ENCODE results near the gene AMZ1.

Gene AMZ1

DNA sequence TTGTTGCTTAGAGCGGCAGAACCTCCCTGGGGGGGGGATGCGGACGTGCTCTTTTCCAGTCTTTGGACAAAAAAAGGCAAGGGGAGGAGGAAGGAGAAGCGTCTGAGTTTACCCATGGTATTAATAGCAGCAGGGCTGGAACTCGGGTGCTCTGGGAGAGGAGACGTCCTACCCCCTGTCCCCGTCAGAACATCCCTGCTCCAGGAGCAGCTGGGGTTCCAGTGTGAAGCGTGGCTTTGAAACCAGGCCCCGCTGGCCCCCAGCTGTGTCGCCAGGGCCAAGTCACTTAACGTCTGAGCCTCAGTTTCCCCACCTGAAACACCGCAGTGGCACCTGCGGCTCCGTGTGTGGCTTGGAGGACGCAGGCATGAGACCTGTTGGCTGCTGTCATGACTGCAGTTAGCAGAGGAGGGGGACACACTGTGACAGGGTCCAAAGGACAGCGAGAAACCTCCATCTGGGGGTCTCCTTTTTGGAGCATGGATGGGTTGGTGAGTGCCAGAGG is 1.4 kb downstream of the AMZ1 start:
- in situ Hi-C loops (cut with HindIII; ENCODE audit: low sequenced_read_pairs) = no loop called here

GRCh38 chr7:2689951-2690705 is 2.1 kb downstream of the AMZ1 start:
- in situ Hi-C loops (cut with HindIII; ENCODE audit: low sequenced_read_pairs) = loop anchor here (10.0 kb wide), 1 partner anchor 195 kb away; no protein-coding TSS in a partner anchor

DNA sequence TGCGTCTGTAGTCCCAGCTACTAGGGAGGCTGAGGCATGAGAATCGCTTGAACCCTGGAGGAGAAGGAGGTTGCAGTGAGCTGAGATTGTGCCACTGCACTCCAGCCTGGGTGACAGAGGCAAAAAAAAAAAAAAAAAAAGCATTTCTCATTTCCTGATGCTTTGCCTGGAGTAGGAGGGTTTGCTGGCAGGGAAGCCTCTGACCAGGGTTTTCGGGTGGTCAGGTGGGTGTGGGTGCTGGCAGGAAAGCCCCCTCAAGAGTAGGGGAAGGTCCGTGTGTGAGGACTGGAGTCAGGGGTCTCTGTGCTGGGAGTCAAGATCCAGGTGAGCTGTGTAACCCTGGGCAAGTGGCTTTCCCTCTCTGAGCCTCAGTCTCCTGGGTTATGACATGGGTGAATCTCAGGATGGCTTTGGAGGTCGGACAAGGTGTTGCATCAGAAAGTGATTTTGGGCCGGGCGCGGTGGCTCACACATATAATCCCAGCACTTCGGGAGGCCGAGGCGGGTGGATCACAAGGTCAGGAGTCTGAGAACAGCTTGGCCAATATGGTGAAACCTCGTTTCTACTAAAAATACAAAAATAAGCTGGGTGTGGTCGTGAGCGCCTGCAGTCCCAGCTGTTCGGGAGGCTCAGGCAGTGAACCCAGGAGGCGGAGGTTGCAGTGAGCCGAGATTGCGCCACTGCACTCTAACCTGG is 3.2 kb downstream of the AMZ1 start:
- in situ Hi-C loops (cut with HindIII; ENCODE audit: low sequenced_read_pairs) = loop anchor here (10.0 kb wide), 1 partner anchor 196 kb away; no protein-coding TSS in a partner anchor

GRCh38 chr7:2691932-2692439 is 4.0 kb downstream of the AMZ1 start:
- in situ Hi-C loops (cut with HindIII; ENCODE audit: low sequenced_read_pairs) = loop anchor here (10.0 kb wide), 1 partner anchor 197 kb away; no protein-coding TSS in a partner anchor

- in situ Hi-C loops (cut with HindIII; ENCODE audit: low sequenced_read_pairs) = loop anchor here (10.0 kb wide), 1 partner anchor 198 kb away; no protein-coding TSS in a partner anchor
Measured at GRCh38 chr7:2692543-2692942, 4.5 kb downstream of the AMZ1 start.

DNA sequence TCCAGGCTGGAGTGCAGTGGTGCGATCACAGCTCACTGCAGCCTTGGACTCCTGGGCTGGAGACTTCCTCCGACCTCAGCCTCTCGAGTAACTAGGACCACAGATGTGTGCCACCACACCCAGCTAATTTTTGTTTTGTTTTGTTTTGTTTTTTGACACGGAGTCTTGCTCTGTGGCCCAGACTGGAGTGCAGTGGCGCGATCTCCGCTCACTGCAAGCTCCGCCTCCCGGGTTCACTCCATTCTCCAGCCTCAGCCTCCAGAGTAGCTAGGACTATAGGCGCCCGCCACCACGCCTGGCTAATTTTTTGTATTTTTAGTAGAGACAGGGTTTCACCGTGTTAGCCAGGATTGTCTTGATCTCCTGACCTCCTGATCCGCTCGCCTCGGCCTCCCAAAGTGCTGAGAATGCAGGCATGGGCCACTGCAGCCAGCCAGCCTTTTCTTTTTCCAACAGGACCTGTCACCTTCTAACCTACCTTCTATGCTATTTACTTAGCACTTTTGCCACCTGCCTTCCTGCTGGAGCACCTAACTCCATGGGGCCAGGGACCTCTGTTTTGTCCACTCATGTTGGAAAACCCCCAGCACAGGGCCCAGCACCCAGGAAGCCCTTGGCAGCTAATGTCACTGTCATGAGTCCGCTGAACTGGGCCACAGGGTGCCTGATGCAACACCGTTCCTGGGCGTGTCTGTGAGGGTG is 5.6 kb downstream of the AMZ1 start:
- in situ Hi-C loops (cut with HindIII; ENCODE audit: low sequenced_read_pairs) = loop anchor here (10.0 kb wide), 1 partner anchor 199 kb away; no protein-coding TSS in a partner anchor

DNA sequence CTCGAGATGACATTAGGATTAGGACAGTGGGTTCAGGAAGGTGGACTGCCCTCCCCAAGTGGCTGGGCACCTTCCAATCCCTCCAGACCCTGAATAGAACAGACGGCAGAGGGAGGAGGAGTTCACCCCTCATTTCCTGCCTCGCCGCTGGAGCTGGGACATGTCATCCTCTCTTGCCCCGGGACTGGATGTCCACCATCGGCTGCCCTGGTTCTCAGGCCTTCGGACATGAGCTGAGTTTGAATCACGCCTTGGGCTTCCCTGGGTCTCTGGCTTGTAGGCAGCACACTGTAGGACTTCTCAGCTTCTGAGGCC is 6.1 kb downstream of the AMZ1 start:
- in situ Hi-C loops (cut with HindIII; ENCODE audit: low sequenced_read_pairs) = loop anchor here (10.0 kb wide), 1 partner anchor 199 kb away; no protein-coding TSS in a partner anchor

DNA sequence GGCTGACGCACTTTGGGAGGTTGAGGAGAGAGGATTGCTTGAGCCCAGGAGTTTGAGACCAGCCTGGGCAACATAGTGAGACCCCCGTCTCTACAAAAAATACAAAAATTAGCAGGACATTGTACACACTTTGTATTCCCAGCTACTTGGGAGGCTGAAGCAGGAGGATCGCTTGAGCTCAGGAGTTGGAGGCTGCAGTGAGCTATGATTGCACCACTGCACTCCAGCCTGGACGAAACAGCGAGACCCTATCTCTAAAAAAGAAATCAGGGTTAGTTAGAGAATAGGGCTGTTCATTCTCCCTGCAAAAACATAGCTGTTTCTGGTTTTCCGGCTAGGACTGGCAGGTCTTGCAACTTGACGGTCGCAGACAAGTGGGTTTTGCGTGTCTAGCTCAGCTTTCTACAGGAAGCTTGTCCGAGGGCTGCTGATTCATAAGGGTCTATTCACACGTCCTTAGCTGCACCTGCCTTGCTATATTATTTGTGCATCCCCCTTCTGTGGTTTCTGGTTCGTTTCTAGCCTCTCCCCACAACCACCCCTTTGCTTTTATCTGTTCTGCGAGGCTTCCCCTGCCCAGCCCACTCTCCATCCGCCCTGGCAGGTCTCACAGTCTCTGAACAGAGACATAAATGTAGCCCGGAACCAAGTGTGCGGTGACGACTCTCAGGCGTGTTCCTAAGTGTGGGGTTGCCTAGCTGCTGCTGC is 10.7 kb downstream of the AMZ1 start:
- in situ Hi-C loops (cut with HindIII; ENCODE audit: low sequenced_read_pairs) = loop anchor here (5.0 to 10.0 kb wide), 3 partner anchors 46 to 204 kb away; no protein-coding TSS in a partner anchor

GRCh38 chr7:2699289-2699620 is 11.3 kb downstream of the AMZ1 start:
- in situ Hi-C loops (cut with HindIII; ENCODE audit: low sequenced_read_pairs) = loop anchor here (5.0 to 10.0 kb wide), 3 partner anchors 47 to 204 kb away; no protein-coding TSS in a partner anchor

- in situ Hi-C loops (cut with HindIII; ENCODE audit: low sequenced_read_pairs) = no loop called here
Measured at GRCh38 chr7:2700141-2700850, 12.3 kb downstream of the AMZ1 start.

DNA sequence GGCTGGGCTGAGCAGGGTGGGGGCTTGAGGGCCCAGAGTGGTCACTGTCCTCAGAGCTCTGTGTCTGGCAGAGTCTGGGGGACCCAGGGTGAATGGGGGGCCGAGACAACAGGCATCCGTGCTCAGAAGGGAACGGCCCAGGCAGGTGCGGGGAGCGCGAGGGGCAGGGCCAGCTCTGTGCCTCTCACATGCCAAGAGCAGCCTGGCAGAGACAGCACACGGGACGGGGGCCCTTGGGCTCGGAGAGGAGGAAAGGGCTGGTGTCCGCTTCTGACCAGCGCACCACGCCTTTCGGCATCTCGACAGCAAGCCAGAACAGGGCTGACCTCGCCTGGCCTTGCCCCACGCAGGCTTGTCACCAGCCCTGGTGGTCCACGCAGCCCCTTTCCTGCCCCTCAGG is 13.4 kb downstream of the AMZ1 start:
- in situ Hi-C loops (cut with HindIII; ENCODE audit: low sequenced_read_pairs) = no loop called here

GRCh38 chr7:2701832-2702593 is 14.0 kb downstream of the AMZ1 start:
- in situ Hi-C loops (cut with HindIII; ENCODE audit: low sequenced_read_pairs) = no loop called here

DNA sequence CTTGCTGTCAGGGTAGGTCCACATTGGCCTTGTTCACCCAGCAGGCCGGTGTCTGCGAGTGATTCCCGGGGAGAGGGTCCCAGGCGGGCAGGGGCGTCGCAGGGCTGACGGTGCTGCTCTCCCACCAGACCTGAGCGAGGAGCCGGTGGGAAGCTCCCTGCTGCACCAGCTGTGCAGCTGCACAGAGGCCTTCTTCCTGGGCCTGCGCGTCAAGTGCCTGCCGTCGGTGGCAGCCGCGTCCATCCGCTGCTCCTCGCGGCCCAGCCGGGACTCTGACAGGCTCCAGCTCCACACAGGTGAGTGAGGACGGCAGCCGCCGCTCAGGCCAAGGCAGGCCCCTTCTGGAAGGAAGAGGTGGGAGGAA is 14.6 kb downstream of the AMZ1 start:
- in situ Hi-C loops (cut with HindIII; ENCODE audit: low sequenced_read_pairs) = no loop called here

DNA sequence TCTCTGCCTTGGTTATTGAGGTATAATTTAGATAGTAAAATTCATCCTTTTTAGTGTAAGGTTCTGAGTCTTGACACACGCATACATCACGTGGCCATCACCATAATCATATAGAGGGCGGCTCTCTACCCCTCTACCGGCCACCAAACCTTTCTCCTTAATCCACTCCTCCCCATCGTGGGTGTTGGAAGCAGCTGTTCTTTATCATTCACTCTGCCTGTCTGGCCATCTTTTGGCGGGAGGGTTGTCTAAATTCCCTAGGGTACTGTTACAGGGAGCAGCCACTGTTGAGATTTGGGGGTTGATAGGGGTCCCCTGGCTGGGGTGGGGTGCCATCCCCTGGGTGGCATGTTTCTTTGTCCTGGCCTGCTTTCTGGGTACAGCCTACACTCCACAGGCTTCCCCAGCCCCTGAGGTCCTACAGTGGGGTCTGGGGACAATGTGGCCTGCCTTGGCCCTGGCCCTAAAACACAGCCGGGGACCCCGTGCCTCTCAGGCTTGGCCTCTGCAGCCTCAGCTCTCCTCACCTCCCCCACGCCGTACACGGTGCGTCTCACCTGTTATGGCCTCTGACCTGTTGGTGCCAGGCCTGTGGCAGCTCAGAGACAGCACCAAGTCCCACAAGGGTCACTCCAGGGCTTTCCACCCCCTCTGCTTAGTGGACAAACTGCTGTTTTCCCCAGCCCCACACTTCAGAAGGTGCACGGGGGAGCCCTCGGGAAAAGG is 17.5 kb downstream of the AMZ1 start:
- in situ Hi-C loops (cut with HindIII; ENCODE audit: low sequenced_read_pairs) = no loop called here

DNA sequence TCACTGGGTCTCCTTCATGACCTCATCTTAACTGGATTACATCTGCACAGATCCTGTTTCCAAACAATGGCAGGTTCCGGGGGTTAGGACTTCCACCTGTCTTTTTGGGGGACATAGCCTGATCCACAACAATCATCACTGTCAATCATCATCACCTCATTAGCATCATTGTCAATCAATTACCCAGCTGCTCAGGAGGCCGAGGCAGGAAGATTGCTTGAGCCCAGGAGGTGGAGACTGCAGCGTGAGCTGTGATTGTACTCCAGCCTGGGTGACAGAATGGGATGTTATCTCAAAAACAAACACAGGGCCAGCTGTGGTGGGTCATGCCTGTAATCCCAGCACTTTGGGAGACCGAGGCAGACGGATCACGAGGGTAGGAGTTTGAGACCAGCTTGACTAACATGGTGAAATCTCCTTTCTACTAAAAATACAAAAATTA is 18.7 kb downstream of the AMZ1 start:
- in situ Hi-C loops (cut with HindIII; ENCODE audit: low sequenced_read_pairs) = no loop called here

GRCh38 chr7:2707481-2707880 is 19.5 kb downstream of the AMZ1 start:
- in situ Hi-C loops (cut with HindIII; ENCODE audit: low sequenced_read_pairs) = no loop called here

GRCh38 chr7:2708041-2708440 is 20.0 kb downstream of the AMZ1 start:
- in situ Hi-C loops (cut with HindIII; ENCODE audit: low sequenced_read_pairs) = no loop called here

DNA sequence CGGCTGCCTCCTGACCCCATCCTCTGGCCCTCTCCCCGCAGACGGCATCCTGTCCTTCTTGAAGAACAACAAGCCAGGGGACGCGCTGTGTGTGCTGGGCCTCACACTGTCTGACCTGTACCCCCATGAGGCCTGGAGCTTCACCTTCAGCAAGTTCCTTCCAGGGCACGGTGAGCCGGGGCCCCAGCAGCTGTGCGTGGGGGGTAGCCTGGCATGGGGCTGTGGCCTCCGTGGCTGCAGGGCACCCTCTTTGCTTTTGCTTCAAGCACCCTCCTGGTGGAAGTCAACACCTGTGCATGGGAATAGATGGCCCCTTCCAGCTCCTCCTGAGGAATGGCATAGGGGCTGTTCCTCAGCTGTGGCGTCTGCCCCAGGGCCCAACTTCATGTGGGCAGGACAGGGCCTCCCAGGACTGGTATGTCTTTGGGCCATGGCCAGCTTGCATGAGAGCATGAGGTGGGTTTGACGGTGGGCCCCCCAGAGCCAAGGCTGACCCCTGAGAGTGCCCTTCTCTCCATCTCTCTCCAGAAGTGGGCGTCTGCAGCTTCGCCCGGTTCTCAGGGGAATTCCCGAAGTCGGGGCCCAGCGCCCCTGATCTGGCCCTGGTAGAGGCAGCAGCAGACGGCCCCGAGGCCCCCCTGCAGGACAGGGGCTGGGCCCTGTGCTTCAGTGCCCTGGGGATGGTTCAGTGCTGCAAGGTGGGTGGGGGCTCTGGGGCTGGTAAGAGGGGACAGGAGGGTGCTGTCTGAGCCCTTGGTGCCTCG is 20.7 kb downstream of the AMZ1 start:
- in situ Hi-C loops (cut with HindIII; ENCODE audit: low sequenced_read_pairs) = no loop called here
